LNCaP clone FGC (cell line): ENCODE measurements around the gene PINK1.

Source experiments
- DNase-seq: peaks from one replicate; pipeline ENCODE4 v3.0.0-alpha.2; 2011; ENCODE audit warnings: low read depth
- H3K4me3 ChIP-seq: 2 replicates; pipeline ENCODE4 v1.5.1; 2011; ENCODE audit warnings: mild to moderate bottlenecking, low read depth, low read length, control low read depth
- CTCF ChIP-seq: IDR thresholded peaks from 2 replicates; pipeline ENCODE4 v1.5.1; 2012; ENCODE audit warnings: mild to moderate bottlenecking; ENCODE audit not compliant: control insufficient read depth, insufficient read depth; ENCODE audit errors: extremely low read depth

Gene PINK1

GRCh38 chr1:20621012-20621411 is 12.2 kb upstream of the PINK1 start:
- DNase-seq = no peak
- TF ChIP-seq CTCF = no peak

GRCh38 chr1:20624709-20625108 is 8.5 kb upstream of the PINK1 start:
- no peak overlapping the region for H3K4me3 ChIP-seq
- no peak for TF ChIP-seq CTCF
- no peak for DNase-seq

More at GRCh38 chr1:20621012-20621411, 12.2 kb upstream of the PINK1 start:
- H3K4me3 ChIP-seq = no peak overlapping the region

GRCh38 chr1:20625176-20626097 is 7.8 kb upstream of the PINK1 start:
- no peak for TF ChIP-seq CTCF
- no peak for DNase-seq
- H3K4me3 ChIP-seq = no peak overlapping the region

- no peak for DNase-seq
- no peak for TF ChIP-seq CTCF
Observed at GRCh38 chr1:20626098-20626427, 7.2 kb upstream of the PINK1 start.

GRCh38 chr1:20626524-20626923 is 6.7 kb upstream of the PINK1 start:
- no peak overlapping the region for H3K4me3 ChIP-seq
- no peak for DNase-seq
- TF ChIP-seq CTCF = no peak

More at GRCh38 chr1:20626098-20626427, 7.2 kb upstream of the PINK1 start:
- H3K4me3 ChIP-seq = no peak overlapping the region

GRCh38 chr1:20630729-20631128 is 2.5 kb upstream of the PINK1 start:
- no peak for TF ChIP-seq CTCF
- no peak for DNase-seq
- H3K4me3 ChIP-seq = no peak overlapping the region

- DNase-seq = no peak
- TF ChIP-seq CTCF = no peak
Observed at GRCh38 chr1:20632386-20632785, 872 bp upstream of the PINK1 start.

More at GRCh38 chr1:20632386-20632785, 872 bp upstream of the PINK1 start:
- H3K4me3 ChIP-seq = no peak overlapping the region
